Neural cell (in vitro differentiated cells): ENCODE data around the gene ADAMTS17.

Experiments used
- CTCF ChIP-seq: fragments of 450-650 bp; IDR thresholded peaks from 2 replicates; pipeline ENCODE4 v1.5.1; 2014; ENCODE audit warnings: antibody characterized with exemption, mild to moderate bottlenecking, moderate library complexity; ENCODE audit not compliant: poor library complexity, severe bottlenecking
- EP300 ChIP-seq: fragments of 450-650 bp; conservative IDR thresholded peaks from 2 replicates; pipeline ENCODE4 v1.6.1; 2014; ENCODE audit warnings: antibody characterized with exemption, mild to moderate bottlenecking, moderate library complexity; ENCODE audit not compliant: poor library complexity, severe bottlenecking
- EZH2 ChIP-seq: fragments of 200-600, 300-800 bp; shearing (Covaris generic), sonication (generic); IDR thresholded peaks from 2 replicates; pipeline ENCODE4 v1.6.1; 2014; ENCODE audit warnings: antibody characterized with exemption, low read length, borderline replicate concordance, mild to moderate bottlenecking; ENCODE audit not compliant: insufficient read depth, poor library complexity, severe bottlenecking
- POLR2AphosphoS5 ChIP-seq: IDR thresholded peaks from 2 replicates; pipeline ENCODE4 v1.6.1; 2012
- RAD21 ChIP-seq: fragments of 450-650 bp; conservative IDR thresholded peaks from 2 replicates; pipeline ENCODE4 v1.6.1; 2014; ENCODE audit warnings: antibody characterized with exemption, mild to moderate bottlenecking, moderate library complexity
- TF ChIP-seq, protein P1 (sequence below): IDR thresholded peaks from 2 replicates; pipeline ENCODE4 v1.6.1; 2012; ENCODE audit warnings: borderline replicate concordance

GRCh38 chr15:99955181-99955525 is 386.6 kb downstream of the ADAMTS17 start:
- TF ChIP-seq CTCF (no peak), EZH2 (no peak), POLR2AphosphoS5 (no peak), RAD21 (no peak), EP300 (no peak)
- TF ChIP-seq, protein P1, sequence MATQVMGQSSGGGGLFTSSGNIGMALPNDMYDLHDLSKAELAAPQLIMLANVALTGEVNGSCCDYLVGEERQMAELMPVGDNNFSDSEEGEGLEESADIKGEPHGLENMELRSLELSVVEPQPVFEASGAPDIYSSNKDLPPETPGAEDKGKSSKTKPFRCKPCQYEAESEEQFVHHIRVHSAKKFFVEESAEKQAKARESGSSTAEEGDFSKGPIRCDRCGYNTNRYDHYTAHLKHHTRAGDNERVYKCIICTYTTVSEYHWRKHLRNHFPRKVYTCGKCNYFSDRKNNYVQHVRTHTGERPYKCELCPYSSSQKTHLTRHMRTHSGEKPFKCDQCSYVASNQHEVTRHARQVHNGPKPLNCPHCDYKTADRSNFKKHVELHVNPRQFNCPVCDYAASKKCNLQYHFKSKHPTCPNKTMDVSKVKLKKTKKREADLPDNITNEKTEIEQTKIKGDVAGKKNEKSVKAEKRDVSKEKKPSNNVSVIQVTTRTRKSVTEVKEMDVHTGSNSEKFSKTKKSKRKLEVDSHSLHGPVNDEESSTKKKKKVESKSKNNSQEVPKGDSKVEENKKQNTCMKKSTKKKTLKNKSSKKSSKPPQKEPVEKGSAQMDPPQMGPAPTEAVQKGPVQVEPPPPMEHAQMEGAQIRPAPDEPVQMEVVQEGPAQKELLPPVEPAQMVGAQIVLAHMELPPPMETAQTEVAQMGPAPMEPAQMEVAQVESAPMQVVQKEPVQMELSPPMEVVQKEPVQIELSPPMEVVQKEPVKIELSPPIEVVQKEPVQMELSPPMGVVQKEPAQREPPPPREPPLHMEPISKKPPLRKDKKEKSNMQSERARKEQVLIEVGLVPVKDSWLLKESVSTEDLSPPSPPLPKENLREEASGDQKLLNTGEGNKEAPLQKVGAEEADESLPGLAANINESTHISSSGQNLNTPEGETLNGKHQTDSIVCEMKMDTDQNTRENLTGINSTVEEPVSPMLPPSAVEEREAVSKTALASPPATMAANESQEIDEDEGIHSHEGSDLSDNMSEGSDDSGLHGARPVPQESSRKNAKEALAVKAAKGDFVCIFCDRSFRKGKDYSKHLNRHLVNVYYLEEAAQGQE, result no peak
